ENCODE results near the gene POLR1H. TPM values are rescaled to one million over a fixed set of nuclear protein-coding genes. Genes with fewer than 3 reads are reported as not detected.
A peak's percentile ranks its signal among the peaks of the same experiment; 100 is the strongest.

The POLR1H gene
- total RNA-seq, 1 donor from 2014 or later: 16.6 TPM

DNA sequence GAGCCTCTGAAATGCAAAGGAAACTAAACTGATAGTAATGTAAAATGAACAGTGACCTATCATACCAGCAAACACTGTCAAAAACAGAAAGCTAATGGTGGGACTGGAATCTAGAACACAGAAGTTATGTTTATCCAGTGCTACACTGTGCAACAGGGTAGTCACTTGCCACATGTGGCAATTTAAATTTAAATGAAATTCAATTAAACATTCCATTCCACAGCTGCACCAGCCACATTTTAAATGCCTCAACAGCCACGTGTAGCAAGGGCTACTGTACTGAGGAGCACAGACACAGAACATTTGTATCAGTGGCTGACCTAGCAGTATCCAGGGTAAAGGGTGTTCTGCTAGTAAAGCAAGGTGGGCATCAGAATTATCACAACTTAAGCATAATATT, 5.6 kb upstream of the POLR1H start:
- no peak for DNase-seq (ENCODE audit: low spot score)
- ATAC-seq: no peak
- intact Hi-C loops (cut with DNase I): no loop called here

DNA sequence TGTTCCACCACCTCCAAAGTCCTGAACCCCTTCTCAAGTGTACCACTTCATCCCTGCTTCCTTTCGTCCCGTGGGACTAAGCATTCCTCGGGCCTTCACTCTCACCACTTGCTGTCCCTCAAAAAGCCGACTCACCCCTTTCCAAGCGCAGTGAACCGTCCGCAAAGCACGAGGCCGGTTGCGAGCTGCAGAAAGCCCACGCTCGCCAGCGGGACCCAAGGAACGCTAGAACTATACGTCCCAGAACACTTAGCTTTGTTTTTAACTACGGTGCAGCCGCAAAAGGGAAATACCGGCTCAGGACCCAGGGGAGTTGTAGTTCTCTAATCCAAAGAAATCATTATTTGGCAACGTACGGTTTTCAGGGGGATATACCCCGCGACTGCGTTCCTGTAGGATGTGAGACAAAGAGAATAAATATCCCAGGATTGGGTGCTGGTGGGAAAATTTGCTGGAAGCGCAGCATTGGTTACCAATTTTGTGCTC, 416 bp upstream of the POLR1H start:
- peak; percentile 45 for ATAC-seq
- peak; percentile 64 for DNase-seq (ENCODE audit: low spot score)
- intact Hi-C loops (cut with DNase I): no loop called here

DNA sequence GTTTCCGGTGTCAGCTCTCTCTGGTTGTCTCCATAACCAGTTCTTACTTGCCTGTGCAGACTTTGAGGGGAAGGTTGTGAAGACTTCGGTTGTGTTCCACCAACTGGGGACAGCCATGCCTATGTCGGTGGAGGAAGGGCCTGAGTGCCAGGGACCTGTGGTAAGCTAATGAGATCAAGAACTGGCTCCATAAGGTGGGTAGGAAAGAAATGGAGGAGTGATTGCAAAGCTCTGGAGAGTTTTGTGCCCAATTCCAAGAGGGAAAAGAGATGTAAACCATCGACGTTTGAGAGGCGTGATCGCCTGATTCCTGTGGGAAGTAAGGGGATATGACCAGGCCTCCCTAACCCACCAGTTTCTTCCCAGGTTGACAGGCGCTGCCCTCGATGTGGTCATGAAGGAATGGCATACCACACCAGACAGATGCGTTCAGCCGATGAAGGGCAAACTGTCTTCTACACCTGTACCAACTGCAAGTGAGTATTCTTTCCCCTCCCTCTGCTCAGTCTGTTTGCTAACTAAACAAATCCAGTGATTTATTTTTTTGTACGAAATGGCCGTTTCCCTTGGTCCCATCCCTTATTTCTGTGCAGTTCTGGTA, 893 bp downstream of the POLR1H start:
- peak; percentile 46 for ATAC-seq
- no peak for DNase-seq (ENCODE audit: low spot score)
- intact Hi-C loops (cut with DNase I): no loop called here

DNA sequence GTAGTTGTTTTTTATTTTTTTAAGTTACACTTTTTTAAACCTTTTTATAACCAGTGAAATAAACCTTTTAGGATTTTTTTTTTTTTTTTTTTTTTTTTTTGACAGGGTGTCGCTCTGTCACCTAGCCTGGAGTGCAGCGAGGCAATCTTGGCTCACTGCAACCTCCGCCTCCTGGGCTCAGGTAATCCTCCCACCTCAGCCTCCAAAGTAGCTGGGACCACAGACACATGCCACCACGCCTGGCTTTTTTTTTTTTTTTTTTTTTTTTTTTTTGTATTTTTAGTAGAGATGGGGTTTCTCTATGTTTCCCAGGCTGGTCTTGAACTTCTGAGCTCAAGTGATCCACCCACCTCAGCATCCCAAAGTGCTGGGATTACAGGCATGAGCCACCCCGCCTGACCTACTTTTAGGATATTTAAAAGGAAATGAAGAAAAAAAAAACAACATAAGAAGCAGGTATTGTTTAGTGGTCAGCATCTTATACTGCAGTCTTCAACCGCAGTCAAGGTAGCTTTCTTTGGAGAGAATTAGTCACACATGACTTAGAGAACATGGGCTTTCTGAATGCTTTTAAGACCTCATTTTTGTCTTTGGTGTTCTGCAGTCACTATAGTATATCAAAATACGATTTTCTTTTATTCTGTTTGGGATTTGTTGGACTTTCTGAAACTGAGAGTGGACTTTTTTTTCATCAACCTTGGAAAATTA, 1.6 kb downstream of the POLR1H start:
- ATAC-seq (no peak), DNase-seq (ENCODE audit: low spot score) (no peak)
- intact Hi-C loops (cut with DNase I): no loop called here

DNA sequence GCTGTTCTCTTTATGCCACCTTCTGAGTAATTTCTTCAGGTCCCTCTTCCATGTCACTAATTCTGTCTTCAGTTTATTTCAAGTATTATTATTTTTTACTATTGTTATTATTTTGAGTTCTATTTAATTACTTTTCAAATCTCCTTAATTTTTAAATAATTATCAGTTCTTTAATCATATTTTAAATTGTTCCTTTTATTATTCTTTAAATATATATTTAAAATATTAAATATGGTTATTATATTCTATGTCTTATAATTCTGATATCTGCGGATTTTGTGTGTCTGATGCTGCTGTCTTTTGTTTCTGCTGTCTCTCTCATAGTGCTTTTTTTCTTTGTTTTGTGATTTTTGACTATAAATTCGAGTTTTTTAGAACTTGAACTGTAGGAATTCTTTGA, 2.2 kb downstream of the POLR1H start:
- intact Hi-C loops (cut with DNase I): no loop called here
- no peak for DNase-seq (ENCODE audit: low spot score)
- no peak for ATAC-seq

DNA sequence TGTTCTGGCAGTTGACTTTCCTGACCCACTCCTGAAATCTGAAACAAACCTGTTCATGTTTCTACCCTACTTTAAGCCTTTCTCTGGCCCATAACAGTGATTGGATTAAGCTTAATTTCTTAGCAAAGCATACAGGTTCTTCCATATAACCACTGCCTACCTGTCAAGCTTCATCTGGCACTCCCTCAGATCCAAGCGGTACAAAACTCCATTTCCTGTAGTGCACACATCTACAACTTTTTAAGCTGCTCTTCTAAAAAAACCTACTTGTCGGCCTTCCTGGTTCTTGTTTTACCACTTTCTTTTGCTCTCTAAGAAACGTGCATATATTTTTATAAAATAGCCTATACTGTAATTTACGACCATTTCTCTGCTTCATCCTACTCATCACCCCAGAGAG, 5.0 kb downstream of the POLR1H start:
- DNase-seq (ENCODE audit: low spot score) (no peak), ATAC-seq (no peak)
- intact Hi-C loops (cut with DNase I): no loop called here

DNA sequence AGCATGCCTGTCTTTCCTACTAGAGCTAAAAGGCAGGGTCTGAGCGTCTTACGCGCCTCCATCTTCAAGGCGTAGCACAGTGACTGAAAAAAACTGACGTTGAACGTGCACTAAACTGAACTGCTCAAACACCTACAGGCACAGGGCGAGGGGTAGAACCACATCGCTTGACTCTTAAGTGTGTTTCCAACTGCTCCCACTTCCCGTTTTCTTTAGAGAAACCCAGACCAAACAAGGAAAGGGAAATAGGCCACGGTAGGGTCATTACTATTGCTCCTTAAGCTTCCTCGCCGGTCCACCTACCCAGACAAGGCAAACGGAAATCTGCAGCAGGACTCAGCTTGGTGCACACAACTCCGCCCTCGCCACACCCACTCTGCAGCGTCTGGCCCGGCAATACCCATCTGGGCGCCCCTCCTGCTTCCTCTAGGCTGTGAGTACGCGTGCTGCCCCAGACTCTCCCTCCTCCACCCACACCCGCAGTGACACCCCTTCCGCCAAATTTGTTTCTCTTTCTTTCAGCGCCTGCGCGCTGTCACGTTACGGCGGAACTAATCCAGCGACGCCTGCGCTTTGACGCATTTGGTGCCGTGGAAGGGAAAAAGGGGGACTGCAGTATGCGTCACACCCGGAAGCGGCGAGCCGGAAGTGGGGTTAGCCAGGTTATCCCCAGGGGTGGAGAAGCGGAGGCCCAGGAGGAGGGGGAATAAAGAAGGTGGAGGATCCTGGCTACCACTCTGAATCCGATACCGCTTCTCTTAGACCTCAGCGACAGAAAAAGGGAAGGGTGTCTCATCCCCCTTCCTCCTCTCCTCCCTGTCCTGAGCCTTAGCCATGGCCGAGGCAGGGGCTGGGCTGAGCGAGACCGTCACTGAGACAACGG, 5.8 kb downstream of the POLR1H start, which contains the start of gene PPP1R11:
PPP1R11 (plus strand) TSS at position 622 of the 883 bp plus-strand sequence; CDS start at position 835, 213 bp downstream.
- DNase-seq (ENCODE audit: low spot score) (peak; percentile 99), ATAC-seq (peak; percentile 98)
- intact Hi-C loops (cut with DNase I): no loop called here

DNA sequence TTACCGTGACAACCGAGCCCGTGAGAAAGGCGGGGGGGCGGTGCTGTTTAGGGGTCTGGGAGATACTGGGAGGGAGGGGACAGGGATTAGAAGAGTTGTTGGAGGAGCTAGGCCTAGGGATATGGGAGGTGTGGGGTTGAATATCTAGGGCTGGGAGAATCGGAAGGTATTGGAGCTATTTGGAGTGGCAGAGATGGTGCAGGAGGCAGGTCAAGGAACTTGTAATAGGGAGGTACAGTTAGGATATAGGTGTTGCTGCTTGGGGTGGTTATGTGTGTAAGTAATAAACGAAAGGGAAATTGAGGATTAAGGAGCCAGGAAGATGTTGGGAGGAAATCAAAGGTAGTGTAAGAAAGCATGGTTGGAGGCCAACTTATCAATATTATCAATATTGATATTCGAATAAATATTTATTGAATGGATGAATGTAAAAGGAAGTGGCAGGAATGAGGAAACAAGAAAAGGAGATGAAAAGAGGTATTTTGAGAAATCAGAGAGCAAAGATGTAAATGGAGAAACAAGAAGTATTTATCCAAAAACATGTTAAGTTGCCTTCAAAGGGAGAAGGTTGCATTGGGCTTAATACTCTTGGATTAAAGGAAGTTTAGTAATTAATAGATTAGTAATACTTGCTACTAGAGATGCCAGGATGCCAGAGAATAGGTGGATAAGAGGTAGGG, 6.5 kb downstream of the POLR1H start:
- no peak for ATAC-seq
- intact Hi-C loops (cut with DNase I): no loop called here
- no peak for DNase-seq (ENCODE audit: low spot score)

DNA sequence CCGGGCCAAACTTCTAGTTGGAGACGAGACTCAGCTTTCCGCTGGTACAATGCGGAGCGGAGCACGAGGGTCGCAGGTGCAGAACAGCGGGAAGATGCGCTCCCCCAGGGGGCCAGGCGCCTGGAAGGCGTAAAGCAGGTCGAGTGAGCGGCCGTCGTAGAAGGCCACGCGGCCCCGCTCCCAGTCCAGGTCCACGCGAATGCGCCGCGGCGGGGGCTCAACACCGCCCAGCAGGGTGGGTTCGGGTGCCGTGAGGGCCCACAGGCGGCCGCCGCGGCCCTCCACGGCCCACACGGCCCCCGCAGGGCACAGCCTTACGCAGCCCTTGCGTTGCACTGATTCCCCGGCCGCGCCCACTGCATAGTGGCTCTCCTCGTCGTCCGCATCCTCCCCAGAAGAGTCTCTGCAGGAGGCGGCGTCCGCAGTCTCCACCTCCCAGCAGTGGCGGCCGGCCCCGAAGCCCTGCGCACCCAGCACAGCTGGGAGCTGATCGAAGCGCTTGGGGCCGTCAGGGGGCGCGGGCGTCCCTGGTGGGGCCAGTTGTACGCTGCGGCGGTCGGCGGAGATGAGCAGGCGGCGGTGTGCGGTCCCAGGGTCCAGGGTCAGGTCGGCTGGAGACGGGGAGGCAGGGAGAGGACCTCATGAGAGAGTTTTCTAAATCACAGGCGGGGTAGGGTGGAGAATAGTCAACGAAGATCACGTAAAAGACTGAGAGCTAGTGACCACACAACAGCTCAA, 10.2 kb downstream of the POLR1H start:
- no peak for ATAC-seq
- DNase-seq (ENCODE audit: low spot score): no peak
- intact Hi-C loops (cut with DNase I): no loop called here

DNA sequence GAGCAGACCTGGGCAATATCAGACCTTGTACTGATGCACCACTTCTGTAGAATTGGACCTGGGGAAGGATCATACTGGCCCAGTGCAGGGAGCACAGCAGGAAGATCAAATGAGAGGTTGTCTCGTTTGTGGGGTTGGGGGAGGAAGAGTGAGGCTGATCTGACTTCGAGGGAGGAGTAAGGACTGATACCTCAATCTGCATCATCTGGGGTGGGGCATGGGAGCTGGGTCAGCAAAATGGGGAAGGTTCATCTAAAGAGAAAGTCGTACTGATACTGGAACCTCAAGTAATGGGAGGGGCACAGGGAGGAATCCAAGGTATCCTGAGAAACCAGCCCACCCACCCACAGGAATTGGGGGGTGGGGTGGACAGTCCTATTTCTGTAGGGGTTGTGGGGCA, 10.8 kb downstream of the POLR1H start:
- no peak for DNase-seq (ENCODE audit: low spot score)

DNA sequence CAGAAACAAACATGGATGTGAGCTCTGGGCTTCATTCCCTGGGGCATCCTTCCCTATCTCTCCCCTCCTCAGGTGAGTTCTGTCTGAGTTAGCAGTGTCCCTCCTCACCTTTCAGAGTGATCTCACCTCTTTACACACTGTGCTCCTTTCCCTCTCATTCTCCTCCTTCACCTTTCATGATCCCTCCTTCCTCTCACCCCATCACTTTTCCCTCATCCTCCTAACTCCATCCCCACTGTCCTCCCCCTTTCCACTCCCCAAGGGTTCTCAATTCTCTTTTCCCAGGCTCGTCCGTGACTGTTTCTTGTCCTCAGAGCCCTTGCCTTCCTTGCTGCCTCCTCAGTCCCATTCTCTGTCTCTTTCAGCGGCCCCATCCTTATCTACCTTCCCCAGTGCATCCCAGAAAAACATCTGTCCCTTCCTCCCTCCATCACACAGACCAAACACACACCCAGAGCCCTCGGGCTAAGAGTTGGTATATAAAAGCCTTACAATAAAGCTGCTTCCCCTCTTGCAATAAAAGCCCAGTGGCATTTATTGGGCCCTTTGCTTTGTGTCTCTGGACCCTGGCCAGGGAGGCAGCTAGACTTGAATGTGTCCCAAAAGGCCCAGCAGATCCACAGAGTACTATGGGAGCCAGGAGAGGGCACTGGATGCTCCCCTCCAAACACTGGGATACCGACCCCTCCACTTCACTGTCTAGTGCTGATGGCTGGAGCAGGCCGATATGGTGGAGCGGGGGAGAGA, 12.6 kb downstream of the POLR1H start:
- DNase-seq (ENCODE audit: low spot score) (no peak), ATAC-seq (no peak)
- intact Hi-C loops (cut with DNase I): no loop called here

More for the DNA sequence above, 10.8 kb downstream of the POLR1H start:
- intact Hi-C loops (cut with DNase I): no loop called here
- no peak for ATAC-seq

DNA sequence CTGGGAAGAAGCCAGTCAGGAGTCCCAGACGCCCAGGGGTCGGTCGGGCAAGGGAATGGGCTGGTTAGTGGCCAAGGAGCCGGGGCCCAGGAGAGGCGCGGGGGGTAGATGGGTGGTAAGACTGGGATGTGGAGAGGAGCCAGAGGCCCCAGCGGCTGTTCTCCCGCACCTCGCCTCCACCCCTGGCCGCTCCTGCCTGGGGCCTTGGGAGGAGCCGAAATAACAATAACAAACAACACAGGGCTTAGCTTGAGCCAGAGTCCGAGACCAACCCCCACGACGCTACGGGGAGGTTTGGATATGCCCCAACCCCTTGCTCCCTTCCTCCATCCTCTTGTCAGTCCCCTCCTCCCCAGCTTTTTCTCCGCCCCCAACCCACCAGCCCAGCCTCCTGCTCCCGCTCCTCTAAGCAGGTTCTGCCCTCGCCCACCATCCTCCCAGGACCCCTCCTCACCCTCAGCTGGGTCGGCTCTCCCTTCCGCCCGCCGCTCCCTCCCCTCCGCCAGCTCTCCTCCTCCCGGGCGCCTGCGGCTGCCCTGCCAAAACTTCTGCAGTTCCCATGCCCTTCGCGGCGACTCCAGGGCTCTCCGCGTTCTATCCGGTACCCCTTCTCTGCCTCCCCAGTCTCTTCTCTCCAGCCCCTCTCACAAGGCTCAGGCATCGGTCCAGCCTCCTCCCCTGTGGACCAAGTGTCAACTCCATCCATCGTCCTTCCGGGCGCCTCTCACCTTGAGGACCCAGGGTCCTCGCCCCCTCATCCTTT, 13.4 kb downstream of the POLR1H start:
- ATAC-seq: peak; percentile 31
- intact Hi-C loops (cut with DNase I): no loop called here
- no peak for DNase-seq (ENCODE audit: low spot score)

DNA sequence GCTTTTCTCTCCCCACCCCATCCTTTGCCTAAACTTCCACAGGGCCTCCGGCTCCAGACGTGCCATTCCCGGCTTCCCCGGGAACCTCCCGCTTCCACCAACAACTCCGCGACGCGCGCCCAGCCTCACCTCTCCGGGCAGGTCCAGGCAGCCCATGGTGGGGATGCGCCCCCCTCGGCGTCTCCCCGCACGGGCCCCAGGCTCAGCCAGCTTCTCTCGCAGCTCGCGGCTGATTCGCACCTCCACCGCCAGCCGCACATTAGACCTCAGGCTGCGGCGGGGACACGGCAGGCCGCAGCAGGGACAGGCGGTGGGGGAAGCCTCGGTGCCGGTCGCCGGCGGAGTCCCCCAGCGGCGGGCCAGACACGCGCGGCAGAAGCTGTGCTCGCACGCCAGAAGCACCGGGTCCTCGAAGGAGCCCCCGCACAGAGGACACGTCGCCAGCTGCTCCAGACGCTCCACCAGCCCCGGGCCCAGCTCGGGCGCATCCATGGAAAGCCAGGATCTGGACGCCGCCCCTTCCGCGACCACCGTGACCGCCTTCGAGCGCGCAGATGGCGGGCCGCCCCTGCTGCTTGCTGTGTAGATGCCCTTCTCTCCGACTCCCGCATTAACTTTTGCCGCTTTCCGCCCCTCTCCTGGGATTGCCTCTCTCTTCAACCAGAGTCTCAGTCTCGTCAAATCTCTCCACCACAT, 14.2 kb downstream of the POLR1H start, which contains the start of gene RNF39:
RNF39 (minus strand) TSS at position 676 of the 696 bp plus-strand sequence; CDS start at position 492, 184 bp downstream.
- no peak for ATAC-seq
- DNase-seq (ENCODE audit: low spot score): no peak
- intact Hi-C loops (cut with DNase I): no loop called here

DNA sequence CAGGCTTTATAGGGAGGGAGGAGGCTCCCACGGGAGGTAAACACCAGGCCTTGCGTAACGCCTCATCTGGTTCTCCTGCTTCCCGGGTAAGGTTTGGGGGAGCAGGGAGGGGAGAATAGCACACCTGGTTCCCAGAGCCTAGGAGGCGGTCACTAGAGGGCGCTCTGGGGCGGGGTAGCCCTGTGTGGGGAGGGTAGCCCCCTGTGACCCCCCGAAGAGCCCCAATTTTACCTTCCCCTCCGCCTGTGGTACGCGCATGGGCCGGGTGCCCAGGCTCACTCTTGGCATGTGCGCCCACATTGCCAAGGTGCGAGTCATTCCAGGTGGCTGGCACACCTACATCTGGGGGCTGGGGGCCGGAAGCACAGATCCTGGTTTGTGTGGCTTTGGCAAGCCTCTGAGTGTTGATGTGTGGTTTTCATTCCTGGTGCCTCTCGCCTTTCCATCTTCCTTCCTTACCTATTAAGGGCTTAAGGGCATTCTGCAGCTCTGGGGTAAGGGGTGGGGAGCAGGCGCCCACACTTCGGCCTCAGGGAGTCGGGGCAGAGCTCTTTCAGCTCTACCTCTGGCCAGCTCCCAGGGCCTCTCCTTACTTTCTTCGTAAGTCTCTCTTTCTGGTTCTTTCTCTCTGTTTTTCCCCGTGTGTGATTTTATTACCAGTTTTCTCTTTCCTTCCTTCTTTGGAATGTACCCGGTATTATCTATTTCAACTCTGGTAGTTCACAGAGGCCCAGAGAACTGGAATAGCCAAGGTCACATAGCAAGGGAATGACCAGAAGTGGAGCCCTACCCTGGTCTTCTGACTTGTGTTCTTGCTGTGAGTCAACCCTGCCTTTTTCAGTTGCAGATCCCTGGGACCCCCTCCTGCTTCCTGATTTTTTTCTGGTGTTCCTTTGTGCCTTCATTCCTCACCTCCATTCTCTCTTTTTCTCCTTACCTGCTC, 15.0 kb downstream of the POLR1H start:
- ATAC-seq (peak; percentile 33), DNase-seq (ENCODE audit: low spot score) (no peak)
- intact Hi-C loops (cut with DNase I): no loop called here

DNA sequence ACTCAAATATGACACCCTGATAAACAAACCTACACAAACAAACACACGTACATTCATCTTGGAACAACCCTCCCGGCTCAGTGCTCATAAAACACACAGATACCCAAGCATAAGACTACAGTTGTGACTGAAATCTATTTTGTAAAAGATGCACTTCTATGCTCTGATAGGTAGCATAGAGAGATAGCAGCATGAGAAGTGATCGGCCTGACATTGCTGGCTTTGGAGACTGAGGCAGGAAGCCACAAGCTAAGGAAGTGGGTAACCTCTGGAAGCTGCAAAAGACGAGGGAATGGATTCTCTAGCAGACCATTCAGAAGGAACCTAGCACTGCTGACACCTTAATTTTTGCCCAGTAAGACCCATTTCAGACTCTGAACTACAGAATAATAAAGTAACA, 16.2 kb downstream of the POLR1H start:
- intact Hi-C loops (cut with DNase I): no loop called here
- ATAC-seq (no peak), DNase-seq (ENCODE audit: low spot score) (no peak)
